ENCODE results near the gene NAALADL2. TPM values are rescaled to one million over a fixed set of nuclear protein-coding genes. Genes with fewer than 3 reads are reported as not detected.
"Not testable (repeated sequence)": the region's sequence is repeated elsewhere in the genome, so short reads cannot be mapped to it uniquely, and the experiment has no call there.

The NAALADL2 gene
- total RNA-seq, 1 experiment from 2014 or later, result 12.8 TPM

DNA sequence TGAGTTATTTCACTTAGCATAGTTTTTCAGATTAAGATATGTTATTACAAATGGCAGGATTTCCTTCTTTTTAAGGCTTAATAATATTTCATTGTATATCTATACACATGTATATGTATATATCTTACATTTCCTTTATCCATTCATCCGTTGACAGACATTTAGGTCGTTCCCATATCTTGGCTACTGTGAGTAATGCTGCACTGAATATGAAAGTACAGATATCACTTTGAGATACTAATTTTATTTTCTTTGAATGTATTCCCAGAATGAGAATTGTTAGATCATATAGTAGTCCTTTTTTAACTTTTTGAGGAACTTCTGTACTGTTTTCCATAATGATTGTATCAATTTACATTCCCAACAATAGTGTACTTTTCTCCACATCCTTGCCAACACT lies 270.4 kb downstream of the NAALADL2 start:
- TF ChIP-seq EZH2 (IDR thresholded peaks at IDR 0.05; ENCODE audit: low read depth), result no peak
- TF ChIP-seq, protein P1, sequence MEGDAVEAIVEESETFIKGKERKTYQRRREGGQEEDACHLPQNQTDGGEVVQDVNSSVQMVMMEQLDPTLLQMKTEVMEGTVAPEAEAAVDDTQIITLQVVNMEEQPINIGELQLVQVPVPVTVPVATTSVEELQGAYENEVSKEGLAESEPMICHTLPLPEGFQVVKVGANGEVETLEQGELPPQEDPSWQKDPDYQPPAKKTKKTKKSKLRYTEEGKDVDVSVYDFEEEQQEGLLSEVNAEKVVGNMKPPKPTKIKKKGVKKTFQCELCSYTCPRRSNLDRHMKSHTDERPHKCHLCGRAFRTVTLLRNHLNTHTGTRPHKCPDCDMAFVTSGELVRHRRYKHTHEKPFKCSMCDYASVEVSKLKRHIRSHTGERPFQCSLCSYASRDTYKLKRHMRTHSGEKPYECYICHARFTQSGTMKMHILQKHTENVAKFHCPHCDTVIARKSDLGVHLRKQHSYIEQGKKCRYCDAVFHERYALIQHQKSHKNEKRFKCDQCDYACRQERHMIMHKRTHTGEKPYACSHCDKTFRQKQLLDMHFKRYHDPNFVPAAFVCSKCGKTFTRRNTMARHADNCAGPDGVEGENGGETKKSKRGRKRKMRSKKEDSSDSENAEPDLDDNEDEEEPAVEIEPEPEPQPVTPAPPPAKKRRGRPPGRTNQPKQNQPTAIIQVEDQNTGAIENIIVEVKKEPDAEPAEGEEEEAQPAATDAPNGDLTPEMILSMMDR (conservative IDR thresholded peaks at IDR 0.05), result no peak
- Histone ChIP-seq H3F3A (ENCODE audit: insufficient read depth, low read depth) (no peaks in the 10 kb centered on the region), H3K27me3 (ENCODE audit: insufficient read depth, low read depth) (no peaks in the 10 kb centered on the region), H4K20me1 (ENCODE audit: insufficient read depth) (no peaks in the 10 kb centered on the region), H3K27ac (no peak overlapping the region), H3K4me3 (no peak overlapping the region), H3K36me3 (ENCODE audit: low read depth) (no peaks in the 10 kb centered on the region), H3K9me3 (ENCODE audit: insufficient read depth, low read depth) (no peaks in the 10 kb centered on the region), H2AFZ (no peak overlapping the region), H3K79me2 (ENCODE audit: low read depth) (no peaks in the 10 kb centered on the region), H3K9me2 (ENCODE audit: insufficient read depth) (no peaks in the 10 kb centered on the region), H3K4me2 (no peak overlapping the region), H3K4me1 (replicated peaks; ENCODE audit: insufficient read depth) (no peaks in the 10 kb centered on the region)
- POLR2A ChIA-PET (ENCODE audit: unreplicated experiment), result no interaction called here
- DNase-seq, result no peak
- CTCF ChIA-PET, result no interaction called here
- no TSS peak for BruUV-seq (replicated peaks)
- intact Hi-C loops (cut with micrococcal nuclease; ENCODE audit: unreplicated experiment), result no loop called here

DNA sequence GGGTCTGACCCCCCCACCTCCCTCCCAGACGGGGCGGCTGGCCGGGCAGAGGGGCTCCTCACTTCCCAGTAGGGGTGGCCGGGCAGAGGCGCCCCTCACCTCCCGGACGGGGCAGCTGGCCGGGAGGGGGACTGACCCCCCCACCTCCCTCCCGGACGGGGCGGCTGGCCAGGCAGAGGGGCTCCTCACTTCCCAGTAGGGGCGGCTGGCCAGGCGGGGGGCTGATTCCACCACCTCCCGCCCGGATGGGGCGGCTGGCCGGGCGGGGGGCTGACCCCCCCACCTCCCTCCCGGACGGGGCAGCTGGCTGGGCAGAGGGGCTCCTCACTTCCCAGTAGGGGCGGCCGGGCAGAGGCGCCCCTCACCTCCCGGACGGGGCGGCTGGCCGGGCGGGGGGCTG lies 272.7 kb downstream of the NAALADL2 start:
- H3K27me3 ChIP-seq (ENCODE audit: insufficient read depth, low read depth); DNase-seq; H3K27ac ChIP-seq; H3F3A ChIP-seq (ENCODE audit: insufficient read depth, low read depth); CTCF ChIA-PET; H3K4me1 ChIP-seq (replicated peaks; ENCODE audit: insufficient read depth); BruUV-seq (replicated peaks); H3K9me2 ChIP-seq (ENCODE audit: insufficient read depth); H3K4me3 ChIP-seq; H2AFZ ChIP-seq; H4K20me1 ChIP-seq (ENCODE audit: insufficient read depth); H3K79me2 ChIP-seq (ENCODE audit: low read depth); H3K9me3 ChIP-seq (ENCODE audit: insufficient read depth, low read depth); H3K36me3 ChIP-seq (ENCODE audit: low read depth); POLR2A ChIA-PET (ENCODE audit: unreplicated experiment); H3K4me2 ChIP-seq; intact Hi-C loops (cut with micrococcal nuclease; ENCODE audit: unreplicated experiment): not testable (repeated sequence)

DNA sequence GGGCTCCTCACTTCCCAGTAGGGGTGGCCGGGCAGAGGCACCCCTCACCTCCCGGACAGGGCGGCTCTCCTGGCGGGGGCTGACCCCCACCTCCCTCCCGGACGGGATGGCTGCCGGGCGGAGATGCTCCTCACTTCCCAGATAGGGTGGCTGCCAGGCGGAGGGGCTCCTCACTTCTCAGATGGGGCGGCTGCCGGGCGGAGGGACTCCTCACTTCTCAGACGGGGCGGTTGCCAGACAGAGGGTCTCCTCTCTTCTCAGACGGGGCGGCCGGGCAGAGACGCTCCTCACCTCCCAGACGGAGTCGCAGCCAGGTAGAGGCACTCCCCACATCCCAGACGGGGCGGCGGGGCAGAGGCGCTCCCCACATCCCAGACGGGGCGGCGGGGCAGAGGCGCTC lies 273.6 kb downstream of the NAALADL2 start:
- CTCF ChIA-PET; H3K79me2 ChIP-seq (ENCODE audit: low read depth); intact Hi-C loops (cut with micrococcal nuclease; ENCODE audit: unreplicated experiment); H3K36me3 ChIP-seq (ENCODE audit: low read depth); H3K27me3 ChIP-seq (ENCODE audit: insufficient read depth, low read depth); H3F3A ChIP-seq (ENCODE audit: insufficient read depth, low read depth); H4K20me1 ChIP-seq (ENCODE audit: insufficient read depth); H3K4me1 ChIP-seq (replicated peaks; ENCODE audit: insufficient read depth); H3K9me3 ChIP-seq (ENCODE audit: insufficient read depth, low read depth); POLR2A ChIA-PET (ENCODE audit: unreplicated experiment); BruUV-seq (replicated peaks); H3K4me2 ChIP-seq; H2AFZ ChIP-seq; H3K4me3 ChIP-seq; H3K27ac ChIP-seq; DNase-seq; H3K9me2 ChIP-seq (ENCODE audit: insufficient read depth): not testable (repeated sequence)

DNA sequence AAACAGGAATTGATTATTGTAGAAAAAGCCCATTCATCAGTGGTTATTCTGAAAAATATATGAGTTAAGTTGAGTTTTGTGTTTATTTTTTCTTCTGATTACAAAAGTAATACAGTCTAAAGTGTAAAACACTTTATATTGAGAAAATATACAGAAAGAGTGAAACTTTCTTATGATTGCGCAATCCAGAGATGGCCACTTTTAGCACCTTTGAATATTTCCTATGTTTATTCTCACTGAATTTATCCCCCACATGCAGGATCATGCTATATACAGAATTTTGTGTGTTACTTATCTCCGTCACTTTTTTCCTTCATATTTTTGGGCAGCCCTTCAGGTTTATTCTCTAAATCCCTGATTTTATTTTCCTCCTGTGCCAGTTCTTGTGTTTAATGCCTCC lies 285.2 kb downstream of the NAALADL2 start:
- no peaks in the 10 kb centered on the region for H3K79me2 ChIP-seq (ENCODE audit: low read depth)
- no peaks in the 10 kb centered on the region for H3K36me3 ChIP-seq (ENCODE audit: low read depth)
- no TSS peak for BruUV-seq (replicated peaks)
- no peaks in the 10 kb centered on the region for H3K4me1 ChIP-seq (replicated peaks; ENCODE audit: insufficient read depth)
- no peaks in the 10 kb centered on the region for H3K27me3 ChIP-seq (ENCODE audit: insufficient read depth, low read depth)
- TF ChIP-seq, protein P1 (conservative IDR thresholded peaks at IDR 0.05), result no peak
- TF ChIP-seq EZH2 (IDR thresholded peaks at IDR 0.05; ENCODE audit: low read depth), result no peak
- intact Hi-C loops (cut with micrococcal nuclease; ENCODE audit: unreplicated experiment), result no loop called here
- no peak overlapping the region for H3K27ac ChIP-seq
- CTCF ChIA-PET, result no interaction called here
- POLR2A ChIA-PET (ENCODE audit: unreplicated experiment), result no interaction called here
- no peak overlapping the region for H3K4me2 ChIP-seq
- no peaks in the 10 kb centered on the region for H4K20me1 ChIP-seq (ENCODE audit: insufficient read depth)
- H3F3A ChIP-seq (ENCODE audit: insufficient read depth, low read depth), result no peaks in the 10 kb centered on the region
- H2AFZ ChIP-seq, result no peak overlapping the region
- no peaks in the 10 kb centered on the region; the same call in 1 of the 2 replicates for H3K9me3 ChIP-seq (ENCODE audit: insufficient read depth, low read depth)
- H3K9me2 ChIP-seq (ENCODE audit: insufficient read depth), result no peaks in the 10 kb centered on the region
- DNase-seq, result no peak
- no peak overlapping the region for H3K4me3 ChIP-seq
